Left forelimb (tissue), 1 donor: ENCODE data around the gene PLEKHJ1.

Experiments used
- DNase-seq: peaks from one replicate; pipeline ENCODE4 v3.0.0-alpha.2; 2018; ENCODE audit warnings: low spot score

PLEKHJ1 gene

GRCh38 chr19:2234996-2235380 is 1.1 kb downstream of the PLEKHJ1 start:
- DNase-seq = no peak

GRCh38 chr19:2233601-2234280 is 2.4 kb downstream of the PLEKHJ1 start:
- no peak for DNase-seq

GRCh38 chr19:2232286-2233151 is 3.6 kb downstream of the PLEKHJ1 start:
- DNase-seq = no peak

- no peak for DNase-seq
Measured at GRCh38 chr19:2231621-2232221, 4.4 kb downstream of the PLEKHJ1 start.

GRCh38 chr19:2230807-2231533 is 5.2 kb downstream of the PLEKHJ1 start:
- no peak for DNase-seq

- no peak for DNase-seq
Measured at GRCh38 chr19:2230033-2230531, 6.0 kb downstream of the PLEKHJ1 start.

- DNase-seq = no peak
Measured at GRCh38 chr19:2229103-2230032, 6.8 kb downstream of the PLEKHJ1 start.

GRCh38 chr19:2228157-2229030 is 7.7 kb downstream of the PLEKHJ1 start:
- no peak for DNase-seq

- no peak for DNase-seq
Measured at GRCh38 chr19:2227415-2228156, 8.5 kb downstream of the PLEKHJ1 start.

GRCh38 chr19:2226840-2227360 is 9.2 kb downstream of the PLEKHJ1 start:
- DNase-seq = no peak

- no peak for DNase-seq
Measured at GRCh38 chr19:2226051-2226839, 9.9 kb downstream of the PLEKHJ1 start.

- no peak for DNase-seq
Measured at GRCh38 chr19:2225415-2226050, 10.6 kb downstream of the PLEKHJ1 start.

GRCh38 chr19:2224754-2225349 is 11.3 kb downstream of the PLEKHJ1 start:
- no peak for DNase-seq

- no peak for DNase-seq
Measured at GRCh38 chr19:2223959-2224358, 12.2 kb downstream of the PLEKHJ1 start.

GRCh38 chr19:2223391-2223790 is 12.7 kb downstream of the PLEKHJ1 start:
- DNase-seq = no peak

- DNase-seq = no peak
Measured at GRCh38 chr19:2221918-2222317, 14.2 kb downstream of the PLEKHJ1 start.

GRCh38 chr19:2221250-2221831 is 14.8 kb downstream of the PLEKHJ1 start:
- DNase-seq = no peak
